ENCODE results near the gene DOCK4. TPM values are rescaled to one million over a fixed set of nuclear protein-coding genes. Genes with fewer than 3 reads are reported as not detected.

The DOCK4 gene
- total RNA-seq, 4 donors from 2014 or later = 6.4 to 20.5 (median 9.7) TPM

DNA sequence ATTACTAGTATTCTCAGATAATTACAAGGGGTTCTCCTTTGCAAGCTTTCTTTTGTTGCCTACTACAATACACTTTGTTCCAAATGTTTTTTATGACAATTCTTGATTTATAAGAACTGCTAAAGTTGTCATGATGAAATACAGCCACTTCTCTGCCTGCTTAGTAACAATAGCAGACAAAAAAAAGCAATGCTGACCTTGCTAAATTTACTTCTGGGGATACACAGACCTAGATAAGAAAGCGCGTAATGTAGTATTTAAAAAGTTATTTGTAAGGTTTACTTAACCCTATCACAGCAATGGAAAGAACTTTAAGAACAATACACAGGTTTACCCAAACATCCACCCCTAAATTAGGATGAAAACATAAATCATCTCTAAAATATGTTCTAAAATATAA lies 311.1 kb downstream of the DOCK4 start:
- WGBS = 93% methylated on average over 2 of the region's 2 CpGs
- Histone ChIP-seq H3K27ac (no peak overlapping the region), H3K36me3 (peaks cover 8% of the 10 kb centered on the region)

DNA sequence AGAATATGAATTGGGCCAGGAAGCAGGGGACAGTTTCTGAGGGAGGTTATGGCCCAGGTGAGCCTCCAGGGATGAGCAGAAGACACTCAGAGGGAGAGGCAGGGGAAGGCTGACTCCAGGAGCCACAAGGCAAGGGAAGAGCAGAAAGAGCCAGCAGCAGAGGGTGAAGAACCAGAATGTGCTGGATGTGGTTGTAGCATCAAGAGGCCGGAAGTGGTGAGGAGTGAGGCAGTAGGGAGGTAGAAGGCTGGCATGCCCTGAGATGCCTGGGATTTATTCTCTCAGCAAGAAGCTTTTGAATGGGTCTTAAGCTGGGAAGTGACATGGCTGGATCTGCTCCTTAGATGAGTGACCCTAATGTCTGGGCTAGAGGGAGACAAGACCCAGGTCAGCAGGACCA lies 311.7 kb downstream of the DOCK4 start:
- no peak for DNase-seq (ENCODE audit: low spot score in 2 of 2)
- Histone ChIP-seq H3K9me3 (no peaks in the 10 kb centered on the region), H3K4me3 (no peak overlapping the region), H3K27ac (no peak overlapping the region), H3K27me3 (no peaks in the 10 kb centered on the region), H3K4me1 (no peaks in the 10 kb centered on the region), H3K36me3 (peaks cover 3% of the 10 kb centered on the region)
- TF ChIP-seq POLR2AphosphoS5 (IDR thresholded peaks at IDR 0.05) = no peak
- TF ChIP-seq EP300 (IDR thresholded peaks at IDR 0.05) = no peak
- TF ChIP-seq, protein P1, sequence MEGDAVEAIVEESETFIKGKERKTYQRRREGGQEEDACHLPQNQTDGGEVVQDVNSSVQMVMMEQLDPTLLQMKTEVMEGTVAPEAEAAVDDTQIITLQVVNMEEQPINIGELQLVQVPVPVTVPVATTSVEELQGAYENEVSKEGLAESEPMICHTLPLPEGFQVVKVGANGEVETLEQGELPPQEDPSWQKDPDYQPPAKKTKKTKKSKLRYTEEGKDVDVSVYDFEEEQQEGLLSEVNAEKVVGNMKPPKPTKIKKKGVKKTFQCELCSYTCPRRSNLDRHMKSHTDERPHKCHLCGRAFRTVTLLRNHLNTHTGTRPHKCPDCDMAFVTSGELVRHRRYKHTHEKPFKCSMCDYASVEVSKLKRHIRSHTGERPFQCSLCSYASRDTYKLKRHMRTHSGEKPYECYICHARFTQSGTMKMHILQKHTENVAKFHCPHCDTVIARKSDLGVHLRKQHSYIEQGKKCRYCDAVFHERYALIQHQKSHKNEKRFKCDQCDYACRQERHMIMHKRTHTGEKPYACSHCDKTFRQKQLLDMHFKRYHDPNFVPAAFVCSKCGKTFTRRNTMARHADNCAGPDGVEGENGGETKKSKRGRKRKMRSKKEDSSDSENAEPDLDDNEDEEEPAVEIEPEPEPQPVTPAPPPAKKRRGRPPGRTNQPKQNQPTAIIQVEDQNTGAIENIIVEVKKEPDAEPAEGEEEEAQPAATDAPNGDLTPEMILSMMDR (IDR thresholded peaks at IDR 0.05) = no peak
- TF ChIP-seq POLR2A (IDR thresholded peaks at IDR 0.05) = no peak
- 100% methylated on average over 1 of the region's 1 CpG for WGBS

More for the DNA sequence above, 311.1 kb downstream of the DOCK4 start:
- TF ChIP-seq POLR2A (IDR thresholded peaks at IDR 0.05) (no peak), EP300 (IDR thresholded peaks at IDR 0.05) (no peak), POLR2AphosphoS5 (IDR thresholded peaks at IDR 0.05) (no peak)
- TF ChIP-seq, protein P1 (IDR thresholded peaks at IDR 0.05) = no peak
- Histone ChIP-seq H3K4me3 (no peak overlapping the region), H3K4me1 (no peaks in the 10 kb centered on the region), H3K9me3 (no peaks in the 10 kb centered on the region), H3K27me3 (no peaks in the 10 kb centered on the region)
- no peak for DNase-seq (ENCODE audit: low spot score in 2 of 2)

DNA sequence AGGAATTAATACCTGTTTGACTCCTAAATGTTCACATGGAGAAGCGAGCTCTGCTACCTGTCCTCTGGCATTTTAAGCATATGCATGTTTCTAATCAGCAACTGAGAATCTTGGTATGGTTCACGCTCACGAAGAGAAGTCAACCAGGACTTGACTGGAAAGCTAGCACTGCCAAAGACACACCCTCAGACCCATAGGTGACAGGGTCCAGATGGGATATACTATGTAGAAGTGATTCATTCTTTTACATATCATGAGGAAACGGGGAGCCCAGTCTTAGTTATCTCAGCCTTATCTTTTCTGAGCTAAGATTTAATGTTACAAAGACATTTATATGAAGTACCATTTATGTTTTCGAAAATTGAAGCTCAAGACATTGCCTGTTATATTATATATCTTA lies 313.0 kb downstream of the DOCK4 start:
- Histone ChIP-seq H3K27me3 (no peaks in the 10 kb centered on the region), H3K4me3 (no peak overlapping the region), H3K9me3 (no peaks in the 10 kb centered on the region), H3K27ac (no peak overlapping the region), H3K36me3 (peaks cover 3% of the 10 kb centered on the region), H3K4me1 (no peaks in the 10 kb centered on the region)
- TF ChIP-seq POLR2A (IDR thresholded peaks at IDR 0.05) (no peak), POLR2AphosphoS5 (IDR thresholded peaks at IDR 0.05) (no peak), EP300 (IDR thresholded peaks at IDR 0.05) (no peak)
- TF ChIP-seq, protein P1 (IDR thresholded peaks at IDR 0.05) = no peak
- WGBS = 85% methylated on average over 5 of the region's 5 CpGs
- no peak for DNase-seq (ENCODE audit: low spot score in 2 of 2)

DNA sequence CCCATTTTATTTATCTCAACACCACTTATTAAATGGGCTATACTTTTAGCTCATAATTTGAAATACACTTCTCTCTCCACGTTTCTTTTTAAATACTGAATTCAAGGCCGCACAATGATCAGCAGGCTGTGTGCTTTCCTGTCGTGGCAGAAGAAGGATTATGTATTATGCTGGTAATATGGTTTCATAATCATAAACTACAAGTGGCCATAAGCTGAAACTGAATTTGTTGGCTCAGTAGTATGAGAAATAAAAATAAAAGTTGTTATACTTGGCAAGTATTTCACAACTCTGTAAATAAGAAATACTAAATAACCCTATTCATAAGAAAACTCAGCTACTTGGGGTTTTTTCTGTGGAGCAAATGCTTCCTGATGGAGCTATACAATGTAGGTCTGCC lies 313.6 kb downstream of the DOCK4 start:
- no peak for DNase-seq (ENCODE audit: low spot score in 2 of 2)
- H3K9me3 ChIP-seq = no peaks in the 10 kb centered on the region
- peaks cover 3% of the 10 kb centered on the region for H3K36me3 ChIP-seq
- no peak overlapping the region for H3K4me3 ChIP-seq
- H3K4me1 ChIP-seq = no peaks in the 10 kb centered on the region
- H3K27ac ChIP-seq = no peak overlapping the region
- no peaks in the 10 kb centered on the region for H3K27me3 ChIP-seq
- WGBS = 68% methylated on average over 3 of the region's 3 CpGs
- TF ChIP-seq POLR2AphosphoS5 (IDR thresholded peaks at IDR 0.05) = no peak
- TF ChIP-seq, protein P1 (IDR thresholded peaks at IDR 0.05) = no peak

DNA sequence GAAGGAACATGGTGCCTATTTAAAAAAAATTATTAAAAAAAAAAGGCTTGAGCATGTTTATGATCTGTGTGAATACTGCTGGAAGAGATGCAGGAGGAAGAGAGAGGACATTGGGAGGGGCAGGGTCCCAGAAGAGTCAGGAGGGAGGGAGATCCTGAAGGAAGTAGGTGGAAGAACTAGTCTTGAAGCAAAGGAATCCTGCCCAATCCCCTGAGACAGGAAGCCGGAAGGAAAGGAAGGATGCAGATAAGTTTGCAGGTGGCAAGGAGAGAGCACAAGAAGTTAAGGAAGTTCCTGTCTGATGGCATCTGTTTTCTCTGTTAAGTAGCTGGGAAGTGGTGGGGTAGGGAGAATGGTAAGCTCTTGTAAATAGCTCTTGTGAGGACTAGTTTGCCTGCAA lies 318.5 kb downstream of the DOCK4 start:
- no peak for DNase-seq (ENCODE audit: low spot score in 2 of 2)
- H3K27me3 ChIP-seq = no peaks in the 10 kb centered on the region
- H3K9me3 ChIP-seq = no peaks in the 10 kb centered on the region
- H3K36me3 ChIP-seq = no peaks in the 10 kb centered on the region
- no peak overlapping the region for H3K27ac ChIP-seq
- no peaks in the 10 kb centered on the region for H3K4me1 ChIP-seq
- TF ChIP-seq POLR2A (IDR thresholded peaks at IDR 0.05) (no peak), POLR2AphosphoS5 (IDR thresholded peaks at IDR 0.05) (no peak), EP300 (IDR thresholded peaks at IDR 0.05) (no peak)
- TF ChIP-seq, protein P1 (IDR thresholded peaks at IDR 0.05) = no peak
- WGBS = 57% methylated on average over 1 of the region's 1 CpG
- H3K4me3 ChIP-seq = no peak overlapping the region
